GM23248 (cell line): ENCODE data around the gene FNTB. TPM values are rescaled to one million over a fixed set of nuclear protein-coding genes. Genes with fewer than 3 reads are reported as not detected.
A peak's percentile ranks its signal among the peaks of the same experiment; 100 is the strongest.

ENCODE experiments used
- DNase-seq: peaks from one replicate; pipeline ENCODE4 v3.0.0-alpha.2; 2015
- H2AFZ ChIP-seq: fragments of 200-600 bp; sonication (generic); 2 replicates; pipeline ENCODE4 v1.6.1; 2016; ENCODE audit warnings: antibody characterized with exemption
- H3F3A ChIP-seq: fragments of 200-600 bp; sonication (generic); 2 replicates; pipeline ENCODE4 v1.6.1; 2016; ENCODE audit warnings: mild to moderate bottlenecking, antibody characterized with exemption, mixed run types; ENCODE audit not compliant: insufficient read depth
- H3K27ac ChIP-seq: fragments of 200-600 bp; sonication (generic); 2 replicates; pipeline ENCODE4 v1.5.1; 2016; ENCODE audit warnings: mild to moderate bottlenecking
- H3K27me3 ChIP-seq: fragments of 200-600 bp; sonication (generic); replicated peaks from 2 replicates; pipeline ENCODE4 v1.6.1; 2016; ENCODE audit warnings: mild to moderate bottlenecking; ENCODE audit not compliant: insufficient read depth
- H3K36me3 ChIP-seq: fragments of 200-600 bp; sonication (generic); 2 replicates; pipeline ENCODE4 v1.6.1; 2016; ENCODE audit warnings: low read depth, mild to moderate bottlenecking
- H3K4me1 ChIP-seq: fragments of 200-600 bp; sonication (generic); 2 replicates; pipeline ENCODE4 v1.6.1; 2016; ENCODE audit warnings: mild to moderate bottlenecking; ENCODE audit not compliant: insufficient read depth
- H3K4me2 ChIP-seq: fragments of 200-600 bp; sonication (generic); one replicate; pipeline ENCODE4 v1.6.1; 2016; ENCODE audit warnings: mild to moderate bottlenecking; ENCODE audit not compliant: unreplicated experiment
- H3K4me3 ChIP-seq: fragments of 200-600 bp; sonication (generic); 2 replicates; pipeline ENCODE4 v1.5.1; 2016; ENCODE audit warnings: mild to moderate bottlenecking
- H3K79me2 ChIP-seq: fragments of 200-600 bp; sonication (generic); 2 replicates; pipeline ENCODE4 v1.6.1; 2016; ENCODE audit warnings: mild to moderate bottlenecking; ENCODE audit not compliant: insufficient read depth
- H3K9ac ChIP-seq: fragments of 200-600 bp; sonication (generic); 2 replicates; pipeline ENCODE4 v1.6.1; 2016; ENCODE audit warnings: mild to moderate bottlenecking
- H3K9me2 ChIP-seq: fragments of 200-600 bp; sonication (generic); 2 replicates; pipeline ENCODE4 v1.6.1; 2016; ENCODE audit warnings: mixed run types, mild to moderate bottlenecking, moderate library complexity; ENCODE audit not compliant: insufficient read depth
- H3K9me3 ChIP-seq: fragments of 200-600 bp; sonication (generic); one replicate; pipeline ENCODE4 v1.6.1; 2017; ENCODE audit warnings: low read depth
- H4K20me1 ChIP-seq: fragments of 200-600 bp; sonication (generic); 2 replicates; pipeline ENCODE4 v1.6.0; 2016; ENCODE audit not compliant: insufficient read depth
- EZH2 ChIP-seq: fragments of 200-600 bp; sonication (generic); IDR thresholded peaks from 2 replicates; pipeline ENCODE4 v1.6.1; 2018; ENCODE audit warnings: antibody characterized with exemption, mild to moderate bottlenecking; ENCODE audit not compliant: insufficient read depth, poor library complexity, severe bottlenecking
- EZH2phosphoT487 ChIP-seq: fragments of 200-600 bp; sonication (generic); IDR thresholded peaks from 2 replicates; pipeline ENCODE4 v1.6.1; 2018; ENCODE audit warnings: antibody characterized with exemption, moderate library complexity, mild to moderate bottlenecking, low read depth; ENCODE audit not compliant: insufficient read depth
- WGBS, 2 experiments: methylation state at CpG; one replicate each; pipeline ENCODE4 v1.1.6; 2015 to 2017; ENCODE audit warnings: low lambda C conversion rate in 2 of 2, low coverage in 1 of 2; ENCODE audit errors: missing lambda C conversion rate in 2 of 2; 5-methylcytosine and 5-hydroxymethylcytosine counted together
- in situ Hi-C: fragments of 300-500 bp; cut with MboI; formaldehyde crosslinking; loops from 2 replicates; pipeline ENCODE4 v1.15.0; 2020
- polyA plus RNA-seq: library from polyadenylated mRNA; unstranded; fragments of >200 nt; fragmentation: Nextera tagmentation; extraction: Ambion mirVana; gene quantifications from 2 replicates; pipeline ENCODE4 v1.2.1, GENCODE V29; 2016
- total RNA-seq: library from RNA; depleted of rRNA; stranded (reverse); fragments of >200 nt; shearing (Covaris generic); gene quantifications from 2 replicates; pipeline ENCODE4 v1.2.3, GENCODE V29; 2014

FNTB gene
- total and polyA plus RNA-seq, 2 experiments from 2014 or later = 15.5 to 19.5 TPM

DNA sequence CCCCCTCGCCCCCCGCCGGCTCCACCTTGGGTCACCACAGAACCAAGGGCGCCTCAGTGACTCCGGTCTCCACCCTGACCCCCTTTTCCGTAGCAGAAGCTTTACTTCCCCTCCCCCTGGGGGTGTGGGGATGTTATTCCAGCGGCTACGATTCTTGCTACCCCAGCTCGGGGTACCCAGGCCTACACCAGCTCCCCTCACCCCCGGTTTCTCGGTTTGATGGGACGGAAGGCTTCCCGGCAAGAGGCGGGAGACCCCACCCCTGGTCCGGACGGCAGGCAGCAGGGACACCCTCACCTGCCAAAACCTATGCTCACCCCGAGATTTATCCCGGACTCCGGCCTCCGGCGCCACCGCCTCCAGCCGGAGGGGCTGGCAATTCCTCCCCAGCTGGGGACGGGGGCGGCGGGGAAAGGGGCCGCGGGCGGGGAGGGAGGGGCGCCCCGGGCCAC lies 15.2 kb upstream of the FNTB start:
- Histone ChIP-seq H3K4me3 (peak overlapping the region; percentile 70), H3K4me2 (peak overlapping the region; percentile 73), H3K36me3 (no peaks in the 10 kb centered on the region), H3K27me3 (no peaks in the 10 kb centered on the region), H3K9me3 (no peaks in the 10 kb centered on the region), H3K9ac (peak overlapping the region; percentile 67), H3K79me2 (no peaks in the 10 kb centered on the region), H3K4me1 (no peaks in the 10 kb centered on the region), H4K20me1 (no peaks in the 10 kb centered on the region), H3K9me2 (no peaks in the 10 kb centered on the region), H2AFZ (peak overlapping the region; percentile 81), H3K27ac (no peak overlapping the region), H3F3A (no peaks in the 10 kb centered on the region)
- no peak for DNase-seq
- 4 to 6% methylated on average over 24 to 30 of the region's 31 CpGs for WGBS, 2 experiments
- in situ Hi-C loops = no loop called here
- no peak for TF ChIP-seq EZH2phosphoT487
- TF ChIP-seq EZH2 = no peak

DNA sequence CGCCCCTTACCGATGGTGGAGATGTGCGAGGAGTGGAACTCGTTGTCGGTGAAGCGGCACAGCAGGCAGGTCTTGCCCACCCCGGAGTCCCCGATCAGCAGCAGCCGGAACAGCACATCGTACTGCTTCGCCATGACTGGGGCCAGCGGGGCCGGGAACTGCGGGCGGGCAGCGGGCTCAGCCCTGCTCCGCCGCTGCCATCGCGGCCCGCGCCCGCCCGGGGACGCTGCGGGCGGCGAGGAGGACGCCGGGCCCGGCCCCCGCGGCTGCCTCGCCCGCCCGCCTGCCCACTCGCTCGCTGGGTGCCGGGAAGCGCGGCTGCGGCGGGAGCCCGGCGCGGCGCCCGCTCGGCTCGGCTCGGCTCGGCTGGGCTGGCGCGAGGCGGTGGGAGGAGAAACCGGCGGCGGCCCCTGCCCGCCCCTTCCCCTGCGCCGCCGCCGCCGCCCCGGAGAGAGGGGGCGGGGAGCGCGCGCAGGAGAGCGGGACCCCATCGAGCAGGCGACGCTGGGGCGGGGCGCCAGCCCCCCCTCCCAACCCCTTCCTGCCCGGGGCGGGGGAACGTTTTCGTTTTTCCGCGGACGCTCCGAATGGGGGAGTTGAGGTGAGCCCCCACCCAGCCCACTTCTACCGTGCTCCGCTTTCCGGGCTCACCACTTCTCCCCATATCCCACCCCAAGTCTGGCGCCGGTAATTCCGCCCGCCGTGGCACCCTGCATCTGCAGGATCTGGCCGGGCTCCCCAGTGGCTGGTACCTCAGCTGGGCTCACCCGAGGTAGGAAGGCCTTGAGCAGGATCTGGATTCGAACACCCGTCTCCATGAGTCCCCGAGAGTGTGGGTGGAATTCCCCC lies 14.5 kb upstream of the FNTB start, which contains the start of gene RAB15:
Gene RAB15, minus strand, starts transcription at position 394 of the 849 bp plus-strand sequence. Its CDS starts 260 bp downstream, at position 134.
- no peak within 1 kb of the TSS for H3K27ac ChIP-seq
- in situ Hi-C loops = no loop called here
- no peaks in the 10 kb centered on the region for H4K20me1 ChIP-seq
- H3K4me3 ChIP-seq = peak within 1 kb of the TSS; percentile 71
- H3K9me3 ChIP-seq = no peaks in the 10 kb centered on the region
- no peaks in the 10 kb centered on the region for H3K79me2 ChIP-seq
- no peak for TF ChIP-seq EZH2
- TF ChIP-seq EZH2phosphoT487 = no peak
- H3K9ac ChIP-seq = peak within 1 kb of the TSS; percentile 69
- H3K9me2 ChIP-seq = no peaks in the 10 kb centered on the region
- H3F3A ChIP-seq = no peaks in the 10 kb centered on the region
- no peaks in the 10 kb centered on the region for H3K27me3 ChIP-seq
- peak; percentile 76 for DNase-seq
- H3K36me3 ChIP-seq = no peaks in the 10 kb centered on the region
- no peaks in the 10 kb centered on the region for H3K4me1 ChIP-seq
- peak within 1 kb of the TSS; percentile 73 for H3K4me2 ChIP-seq
- H2AFZ ChIP-seq = peak within 1 kb of the TSS; percentile 81
- 1% methylated on average over 46 to 64 of the region's 96 CpGs for WGBS, 2 experiments

DNA sequence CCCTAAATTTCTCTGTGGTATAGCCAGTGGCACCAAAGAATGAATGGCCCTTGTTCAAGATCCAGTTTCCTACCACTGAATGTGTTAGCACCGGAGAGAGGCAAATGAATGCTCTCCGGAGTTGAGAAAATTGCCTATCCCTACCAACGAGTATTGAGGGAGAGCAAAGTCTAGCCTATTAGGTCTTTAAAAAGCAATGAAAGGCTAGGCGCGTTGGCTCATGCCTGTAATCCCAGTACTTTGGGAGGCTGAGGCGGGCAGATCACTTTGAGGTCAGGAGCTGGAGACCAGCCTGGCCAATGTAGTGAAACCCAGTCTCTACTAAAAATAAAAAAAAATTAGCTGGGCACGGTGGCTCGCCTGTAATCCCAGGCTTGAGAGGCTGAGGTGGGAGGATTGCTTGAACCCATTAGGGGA lies 13.7 kb upstream of the FNTB start:
- no peak overlapping the region for H3K4me2 ChIP-seq
- H3K4me3 ChIP-seq = peak overlapping the region; percentile 71; the same call in 1 of the 2 replicates
- no peaks in the 10 kb centered on the region for H4K20me1 ChIP-seq
- no peaks in the 10 kb centered on the region for H3K79me2 ChIP-seq
- no peak for TF ChIP-seq EZH2phosphoT487
- TF ChIP-seq EZH2 = no peak
- peak overlapping the region; percentile 72; the same call in 1 of the 2 replicates for H2AFZ ChIP-seq
- in situ Hi-C loops = no loop called here
- H3F3A ChIP-seq = no peaks in the 10 kb centered on the region
- H3K9me3 ChIP-seq = no peaks in the 10 kb centered on the region
- H3K9ac ChIP-seq = no peak overlapping the region
- DNase-seq = no peak
- no peaks in the 10 kb centered on the region for H3K4me1 ChIP-seq
- no peaks in the 10 kb centered on the region for H3K36me3 ChIP-seq
- WGBS, 2 experiments = 70 to 75% methylated on average over 8 of the region's 8 CpGs
- no peaks in the 10 kb centered on the region for H3K9me2 ChIP-seq
- H3K27me3 ChIP-seq = peaks cover under 1% of the 10 kb centered on the region
- H3K27ac ChIP-seq = no peak overlapping the region

GRCh38 chr14:64973826-64974225 lies 12.9 kb upstream of the FNTB start:
- H3K79me2 ChIP-seq = no peaks in the 10 kb centered on the region
- no peaks in the 10 kb centered on the region for H3K4me1 ChIP-seq
- no peak overlapping the region for H3K4me3 ChIP-seq
- H3K4me2 ChIP-seq = no peak overlapping the region
- no peaks in the 10 kb centered on the region for H3K36me3 ChIP-seq
- in situ Hi-C loops = no loop called here
- no peak overlapping the region for H3K9ac ChIP-seq
- H3K9me3 ChIP-seq = no peaks in the 10 kb centered on the region
- TF ChIP-seq EZH2 (no peak), EZH2phosphoT487 (no peak)
- H4K20me1 ChIP-seq = no peaks in the 10 kb centered on the region
- no peaks in the 10 kb centered on the region for H3F3A ChIP-seq
- no peak overlapping the region for H3K27ac ChIP-seq
- no peaks in the 10 kb centered on the region for H3K9me2 ChIP-seq
- WGBS, 2 experiments = 88 to 99% methylated on average over 6 to 9 of the region's 9 CpGs
- peaks cover 4% of the 10 kb centered on the region for H3K27me3 ChIP-seq
- no peak for DNase-seq
- H2AFZ ChIP-seq = no peak overlapping the region
